ENCODE data around the gene POPDC3. TPM values are rescaled to one million over a fixed set of nuclear protein-coding genes. Genes with fewer than 3 reads are reported as not detected.
"Not testable (repeated sequence)": the region's sequence is repeated elsewhere in the genome, so short reads cannot be mapped to it uniquely, and the experiment has no call there.

Gene POPDC3
- total RNA-seq, 1 experiment from 2014 or later: 0.70 TPM

- Histone ChIP-seq H3K4me1 (no peaks in the 10 kb centered on the region), H3K4me3 (ENCODE audit: low read depth, low read length) (no peak overlapping the region), H3K9me3 (no peaks in the 10 kb centered on the region), H3K36me3 (ENCODE audit: control insufficient read depth, insufficient read depth, low read length) (no peaks in the 10 kb centered on the region), H3K27me3 (replicated peaks; ENCODE audit: control insufficient read depth, insufficient read depth, low read length) (no peaks in the 10 kb centered on the region)
- H3K9me3 Mint-ChIP-seq (ENCODE audit: unreplicated experiment): no peaks in the 10 kb centered on the region
- H3K4me3 Mint-ChIP-seq (ENCODE audit: unreplicated experiment): no peak overlapping the region
- DNase-seq: no peak
- H3K27me3 Mint-ChIP-seq (ENCODE audit: insufficient read depth, unreplicated experiment): peaks cover 14% of the 10 kb centered on the region
- no peaks in the 10 kb centered on the region for H3K4me1 Mint-ChIP-seq (ENCODE audit: low read depth, unreplicated experiment)
- ChIA-PET CTCF (no interaction called here), POLR2A (no interaction called here)
- H3K36me3 Mint-ChIP-seq (ENCODE audit: insufficient read depth, unreplicated experiment): no peaks in the 10 kb centered on the region
- intact Hi-C loops (cut with micrococcal nuclease; ENCODE audit: unreplicated experiment): no loop called here
- no peak for TF ChIP-seq CTCF (IDR thresholded peaks at IDR 0.05; ENCODE audit: insufficient read depth in 1 of 2, low read depth in 1 of 2, low read length in 1 of 2, severe bottlenecking in 1 of 2, unreplicated experiment in 1 of 2)
- no TSS peak for BruUV-seq (replicated peaks)
- no peak overlapping the region for H3K27ac Mint-ChIP-seq (ENCODE audit: unreplicated experiment)
Observed at GRCh38 chr6:105174512-105174911, 5.3 kb downstream of the POPDC3 start.

GRCh38 chr6:105172515-105172914, 7.3 kb downstream of the POPDC3 start:
- not testable (repeated sequence) for BruUV-seq (replicated peaks)

GRCh38 chr6:105170059-105170458, 9.8 kb downstream of the POPDC3 start:
- POLR2A ChIA-PET: no interaction called here
- no peak for TF ChIP-seq CTCF (IDR thresholded peaks at IDR 0.05; ENCODE audit: insufficient read depth in 1 of 2, low read depth in 1 of 2, low read length in 1 of 2, severe bottlenecking in 1 of 2, unreplicated experiment in 1 of 2)
- Histone ChIP-seq H3K9me3 (no peaks in the 10 kb centered on the region), H3K27me3 (replicated peaks; ENCODE audit: control insufficient read depth, insufficient read depth, low read length) (no peaks in the 10 kb centered on the region; the same call in 1 of the 2 replicates), H3K36me3 (ENCODE audit: control insufficient read depth, insufficient read depth, low read length) (no peaks in the 10 kb centered on the region), H3K4me3 (ENCODE audit: low read depth, low read length) (no peak overlapping the region), H3K4me1 (no peaks in the 10 kb centered on the region)
- CTCF ChIA-PET: no interaction called here
- DNase-seq: no peak
- no peak overlapping the region for H3K4me3 Mint-ChIP-seq (ENCODE audit: unreplicated experiment)
- H3K4me1 Mint-ChIP-seq (ENCODE audit: low read depth, unreplicated experiment): no peaks in the 10 kb centered on the region
- intact Hi-C loops (cut with micrococcal nuclease; ENCODE audit: unreplicated experiment): no loop called here
- no peak overlapping the region for H3K27ac Mint-ChIP-seq (ENCODE audit: unreplicated experiment)
- H3K36me3 Mint-ChIP-seq (ENCODE audit: insufficient read depth, unreplicated experiment): no peaks in the 10 kb centered on the region
- BruUV-seq (replicated peaks): no TSS peak
- H3K9me3 Mint-ChIP-seq (ENCODE audit: unreplicated experiment): no peaks in the 10 kb centered on the region
- peaks cover 10% of the 10 kb centered on the region for H3K27me3 Mint-ChIP-seq (ENCODE audit: insufficient read depth, unreplicated experiment)

More at GRCh38 chr6:105172515-105172914, 7.3 kb downstream of the POPDC3 start:
- DNase-seq; CTCF ChIA-PET; POLR2A ChIA-PET; H3K27ac Mint-ChIP-seq (ENCODE audit: unreplicated experiment); H3K4me3 ChIP-seq (ENCODE audit: low read depth, low read length); H3K9me3 Mint-ChIP-seq (ENCODE audit: unreplicated experiment); H3K4me1 Mint-ChIP-seq (ENCODE audit: low read depth, unreplicated experiment); H3K36me3 ChIP-seq (ENCODE audit: control insufficient read depth, insufficient read depth, low read length); H3K36me3 Mint-ChIP-seq (ENCODE audit: insufficient read depth, unreplicated experiment); H3K27me3 ChIP-seq (replicated peaks; ENCODE audit: control insufficient read depth, insufficient read depth, low read length); intact Hi-C loops (cut with micrococcal nuclease; ENCODE audit: unreplicated experiment); H3K4me3 Mint-ChIP-seq (ENCODE audit: unreplicated experiment); H3K9me3 ChIP-seq; H3K27me3 Mint-ChIP-seq (ENCODE audit: insufficient read depth, unreplicated experiment); H3K4me1 ChIP-seq: not testable (repeated sequence)

GRCh38 chr6:105167914-105168313, 11.9 kb downstream of the POPDC3 start:
- H3K27ac Mint-ChIP-seq (ENCODE audit: unreplicated experiment): no peak overlapping the region
- no peak for TF ChIP-seq CTCF (IDR thresholded peaks at IDR 0.05; ENCODE audit: insufficient read depth in 1 of 2, low read depth in 1 of 2, low read length in 1 of 2, severe bottlenecking in 1 of 2, unreplicated experiment in 1 of 2)

More at GRCh38 chr6:105167914-105168313, 11.9 kb downstream of the POPDC3 start:
- ChIA-PET POLR2A (no interaction called here), CTCF (interaction anchor here (0.7 kb wide), 1 partner anchor 231 kb away, joined by 4 read pairs; no protein-coding TSS in a partner anchor)
- BruUV-seq (replicated peaks): no TSS peak
- H3K9me3 ChIP-seq: no peaks in the 10 kb centered on the region
- Mint-ChIP-seq H3K4me3 (ENCODE audit: unreplicated experiment) (no peak overlapping the region), H3K4me1 (ENCODE audit: low read depth, unreplicated experiment) (no peaks in the 10 kb centered on the region), H3K36me3 (ENCODE audit: insufficient read depth, unreplicated experiment) (no peaks in the 10 kb centered on the region), H3K27me3 (ENCODE audit: insufficient read depth, unreplicated experiment) (peaks cover 10% of the 10 kb centered on the region), H3K9me3 (ENCODE audit: unreplicated experiment) (no peaks in the 10 kb centered on the region)
- no peak for DNase-seq
- intact Hi-C loops (cut with micrococcal nuclease; ENCODE audit: unreplicated experiment): no loop called here
- H3K36me3 ChIP-seq (ENCODE audit: control insufficient read depth, insufficient read depth, low read length): no peaks in the 10 kb centered on the region
- no peak overlapping the region for H3K4me3 ChIP-seq (ENCODE audit: low read depth, low read length)
- H3K27me3 ChIP-seq (replicated peaks; ENCODE audit: control insufficient read depth, insufficient read depth, low read length): no peaks in the 10 kb centered on the region; the same call in 1 of the 2 replicates
- no peaks in the 10 kb centered on the region for H3K4me1 ChIP-seq

Data from Caco-2 (cell line).